ENCODE results near the gene KCNAB2. TPM values are rescaled to one million over a fixed set of nuclear protein-coding genes. Genes with fewer than 3 reads are reported as not detected.
"Not testable (repeated sequence)": the region's sequence is repeated elsewhere in the genome, so short reads cannot be mapped to it uniquely, and the experiment has no call there.

The KCNAB2 gene
- total RNA-seq, 1 experiment from 2014 or later: 28.5 TPM

DNA sequence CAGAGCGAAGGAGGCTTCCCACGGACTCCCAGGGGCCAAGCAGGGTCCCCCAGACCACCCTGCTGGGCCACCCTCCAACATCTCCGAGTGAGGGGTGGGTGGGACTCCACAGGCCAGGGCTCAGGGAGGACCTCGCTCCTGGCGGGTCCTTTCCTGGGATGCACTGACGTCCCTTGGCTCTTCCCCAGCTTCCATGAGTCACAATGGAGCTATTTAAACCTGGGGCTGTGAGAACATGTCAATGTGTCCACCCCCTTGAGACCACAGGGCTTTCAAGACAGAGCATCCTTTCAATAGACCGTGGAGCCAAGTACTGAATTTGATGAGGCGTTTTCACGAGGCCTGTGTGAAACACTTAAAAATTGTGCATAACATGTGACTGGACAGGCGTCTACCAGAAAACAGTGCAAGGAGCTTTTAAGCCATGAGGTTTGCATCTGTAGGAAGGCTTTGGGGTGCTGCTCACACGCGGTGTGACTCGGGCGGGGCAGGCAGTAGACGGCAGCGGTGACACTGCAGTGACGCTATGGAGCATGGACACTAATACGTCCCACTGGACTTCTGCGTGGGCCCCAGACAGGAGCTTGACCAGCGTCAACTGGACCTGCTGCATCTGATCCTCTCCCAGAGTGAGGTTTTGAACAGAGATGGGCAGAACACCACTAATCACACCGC lies 29.4 kb upstream of the KCNAB2 start:
- Histone ChIP-seq H3K27me3 (ENCODE audit: low read length) (no peaks in the 10 kb centered on the region), H2AFZ (ENCODE audit: low read length) (no peak overlapping the region), H3K4me1 (ENCODE audit: insufficient read depth, low read length) (peaks cover 3% of the 10 kb centered on the region), H3K27ac (ENCODE audit: low read length) (no peak overlapping the region), H3K4me2 (ENCODE audit: low read length) (no peak overlapping the region), H4K20me1 (ENCODE audit: low read length) (no peaks in the 10 kb centered on the region), H3K4me3 (ENCODE audit: low read length) (no peak overlapping the region), H3K9ac (ENCODE audit: low read length) (no peak overlapping the region), H3K36me3 (ENCODE audit: low read depth, low read length) (no peaks in the 10 kb centered on the region), H3K79me2 (ENCODE audit: low read length) (no peaks in the 10 kb centered on the region), H3F3A (ENCODE audit: low read length, unreplicated experiment) (no peaks in the 10 kb centered on the region), H3K9me2 (replicated peaks; ENCODE audit: low read length) (no peaks in the 10 kb centered on the region), H3K9me3 (ENCODE audit: low read length) (no peaks in the 10 kb centered on the region)
- ATAC-seq (peak; percentile 83), DNase-seq (peak; percentile 82)
- CTCF ChIA-PET: no interaction called here
- no TSS peak for BruUV-seq (replicated peaks)
- POLR2A ChIA-PET (ENCODE audit: unreplicated experiment): no interaction called here
- TF ChIP-seq, protein P1, sequence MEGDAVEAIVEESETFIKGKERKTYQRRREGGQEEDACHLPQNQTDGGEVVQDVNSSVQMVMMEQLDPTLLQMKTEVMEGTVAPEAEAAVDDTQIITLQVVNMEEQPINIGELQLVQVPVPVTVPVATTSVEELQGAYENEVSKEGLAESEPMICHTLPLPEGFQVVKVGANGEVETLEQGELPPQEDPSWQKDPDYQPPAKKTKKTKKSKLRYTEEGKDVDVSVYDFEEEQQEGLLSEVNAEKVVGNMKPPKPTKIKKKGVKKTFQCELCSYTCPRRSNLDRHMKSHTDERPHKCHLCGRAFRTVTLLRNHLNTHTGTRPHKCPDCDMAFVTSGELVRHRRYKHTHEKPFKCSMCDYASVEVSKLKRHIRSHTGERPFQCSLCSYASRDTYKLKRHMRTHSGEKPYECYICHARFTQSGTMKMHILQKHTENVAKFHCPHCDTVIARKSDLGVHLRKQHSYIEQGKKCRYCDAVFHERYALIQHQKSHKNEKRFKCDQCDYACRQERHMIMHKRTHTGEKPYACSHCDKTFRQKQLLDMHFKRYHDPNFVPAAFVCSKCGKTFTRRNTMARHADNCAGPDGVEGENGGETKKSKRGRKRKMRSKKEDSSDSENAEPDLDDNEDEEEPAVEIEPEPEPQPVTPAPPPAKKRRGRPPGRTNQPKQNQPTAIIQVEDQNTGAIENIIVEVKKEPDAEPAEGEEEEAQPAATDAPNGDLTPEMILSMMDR (conservative IDR thresholded peaks at IDR 0.05; ENCODE audit: low read depth, low read length): no peak
- TF ChIP-seq EZH2 (IDR thresholded peaks at IDR 0.05; ENCODE audit: low read length, unreplicated experiment) (no peak), EZH2phosphoT487 (IDR thresholded peaks at IDR 0.05; ENCODE audit: borderline replicate concordance, low read length) (no peak)
- intact Hi-C loops (cut with micrococcal nuclease): no loop called here

GRCh38 chr1:6017654-6018053 lies 28.0 kb upstream of the KCNAB2 start:
- H4K20me1 ChIP-seq (ENCODE audit: low read length); H3K9me2 ChIP-seq (replicated peaks; ENCODE audit: low read length); H3K27me3 ChIP-seq (ENCODE audit: low read length); H3F3A ChIP-seq (ENCODE audit: low read length, unreplicated experiment); POLR2A ChIA-PET (ENCODE audit: unreplicated experiment); H3K4me2 ChIP-seq (ENCODE audit: low read length); H3K4me3 ChIP-seq (ENCODE audit: low read length); BruUV-seq (replicated peaks); CTCF ChIA-PET; H3K79me2 ChIP-seq (ENCODE audit: low read length); H3K4me1 ChIP-seq (ENCODE audit: insufficient read depth, low read length); intact Hi-C loops (cut with micrococcal nuclease); ATAC-seq; H2AFZ ChIP-seq (ENCODE audit: low read length); H3K9me3 ChIP-seq (ENCODE audit: low read length); H3K9ac ChIP-seq (ENCODE audit: low read length); H3K27ac ChIP-seq (ENCODE audit: low read length); H3K36me3 ChIP-seq (ENCODE audit: low read depth, low read length); DNase-seq: not testable (repeated sequence)

GRCh38 chr1:6019166-6019845 lies 26.4 kb upstream of the KCNAB2 start:
- H3K4me1 ChIP-seq (ENCODE audit: insufficient read depth, low read length): peaks cover 3% of the 10 kb centered on the region
- H3K4me3 ChIP-seq (ENCODE audit: low read length): no peak overlapping the region
- no peaks in the 10 kb centered on the region for H3K36me3 ChIP-seq (ENCODE audit: low read depth, low read length)
- H3K27me3 ChIP-seq (ENCODE audit: low read length): no peaks in the 10 kb centered on the region
- ChIA-PET POLR2A (ENCODE audit: unreplicated experiment) (no interaction called here), CTCF (no interaction called here)
- no peaks in the 10 kb centered on the region for H4K20me1 ChIP-seq (ENCODE audit: low read length)
- H3F3A ChIP-seq (ENCODE audit: low read length, unreplicated experiment): no peaks in the 10 kb centered on the region
- no peaks in the 10 kb centered on the region for H3K79me2 ChIP-seq (ENCODE audit: low read length)
- ATAC-seq: no peak
- intact Hi-C loops (cut with micrococcal nuclease): no loop called here
- H3K9me3 ChIP-seq (ENCODE audit: low read length): no peaks in the 10 kb centered on the region
- H3K9me2 ChIP-seq (replicated peaks; ENCODE audit: low read length): no peaks in the 10 kb centered on the region
- TF ChIP-seq EZH2phosphoT487 (IDR thresholded peaks at IDR 0.05; ENCODE audit: borderline replicate concordance, low read length) (no peak), EZH2 (IDR thresholded peaks at IDR 0.05; ENCODE audit: low read length, unreplicated experiment) (no peak)
- TF ChIP-seq, protein P1 (conservative IDR thresholded peaks at IDR 0.05; ENCODE audit: low read depth, low read length): no peak
- H2AFZ ChIP-seq (ENCODE audit: low read length): no peak overlapping the region
- no TSS peak for BruUV-seq (replicated peaks)
- H3K9ac ChIP-seq (ENCODE audit: low read length): no peak overlapping the region
- no peak for DNase-seq
- no peak overlapping the region for H3K27ac ChIP-seq (ENCODE audit: low read length)
- no peak overlapping the region for H3K4me2 ChIP-seq (ENCODE audit: low read length)
